Ramos (cell line): ENCODE results near the gene BTBD19.

Experiments
- in situ Hi-C: fragments of 300-500 bp; cut with MboI; formaldehyde crosslinking; loops from one replicate; pipeline ENCODE4 v1.14.3; 2022; ENCODE audit warnings: low sequenced_read_pairs; ENCODE audit not compliant: unreplicated experiment

Gene BTBD19

DNA sequence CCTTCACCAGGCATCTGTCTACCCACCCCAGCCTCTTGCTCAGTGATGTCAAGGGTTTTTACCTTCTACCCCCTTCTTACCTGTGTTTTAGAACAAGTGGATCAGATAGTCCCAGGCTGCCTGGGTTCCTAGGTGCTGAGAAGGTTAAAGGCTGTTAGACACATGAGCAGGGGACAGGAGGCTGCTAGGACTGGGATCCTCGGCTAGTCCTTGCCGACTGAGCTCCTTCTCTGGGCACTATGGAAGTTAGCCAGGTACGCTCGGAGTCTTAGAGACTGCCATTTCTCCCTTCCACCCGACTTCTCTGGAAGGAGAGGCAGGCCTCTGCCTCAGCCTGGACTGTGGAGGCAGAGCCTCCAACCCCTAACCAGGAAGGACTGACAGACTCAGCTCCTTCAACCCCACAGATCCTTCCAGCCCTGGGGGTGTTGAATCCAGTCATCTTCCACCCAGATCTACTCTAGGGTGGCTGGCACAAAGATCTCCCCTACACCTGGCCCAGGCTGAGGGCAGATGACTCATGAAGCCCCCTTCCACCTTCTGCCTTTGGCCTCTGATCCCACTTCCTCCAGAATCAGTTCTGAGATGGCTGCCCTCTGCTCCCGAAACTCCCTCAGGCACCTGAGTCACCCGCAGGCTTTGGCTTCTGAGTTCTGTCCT lies 1.5 kb upstream of the BTBD19 start, which contains the start of gene DYNLT4:
Gene DYNLT4, minus strand, starts transcription at position 648 of the 660 bp plus-strand sequence. CDS start 683 bp downstream, outside the sequence.
- in situ Hi-C loops: loop anchor here (25.0 kb wide), 1 partner anchor 705 kb away; the partner anchor contains the start of genes CCDC163, MMACHC and PRDX1

DNA sequence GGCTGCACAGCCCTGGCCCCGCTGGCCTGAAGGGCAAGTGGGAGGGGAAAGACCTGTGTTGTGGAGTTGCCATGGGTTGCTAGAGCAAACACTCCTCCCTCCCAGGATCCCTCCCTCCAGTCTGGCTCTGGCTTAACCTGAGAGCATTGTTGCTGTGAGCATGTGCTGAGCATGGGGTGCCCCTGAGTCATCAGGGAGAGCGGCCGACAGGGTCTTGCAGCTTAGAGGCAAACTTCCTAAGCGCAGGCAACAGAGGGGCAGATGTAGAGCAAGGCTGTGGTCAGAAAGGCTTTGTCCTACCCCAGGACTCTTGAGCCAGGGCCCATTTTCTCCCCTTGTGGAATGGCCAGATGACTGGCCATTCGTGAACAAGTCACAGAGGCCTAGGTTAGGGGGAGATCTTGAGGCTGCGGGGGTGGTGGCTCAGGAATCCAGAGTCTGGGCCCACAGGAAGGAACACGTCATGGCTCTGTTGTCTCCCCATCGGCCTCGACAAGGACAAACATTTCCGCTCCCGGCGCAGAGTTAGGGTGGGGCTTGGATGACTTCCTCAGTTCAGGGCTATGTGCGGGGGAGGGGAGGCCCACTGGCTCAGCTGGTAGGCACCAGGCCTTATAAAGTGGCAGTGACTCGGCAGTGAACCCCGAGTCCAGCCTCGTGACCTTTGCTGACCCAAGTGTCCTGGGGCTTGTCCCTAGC lies 810 bp upstream of the BTBD19 start:
- in situ Hi-C loops: loop anchor here (25.0 kb wide), 1 partner anchor 705 kb away; the partner anchor contains the start of genes CCDC163, MMACHC and PRDX1

DNA sequence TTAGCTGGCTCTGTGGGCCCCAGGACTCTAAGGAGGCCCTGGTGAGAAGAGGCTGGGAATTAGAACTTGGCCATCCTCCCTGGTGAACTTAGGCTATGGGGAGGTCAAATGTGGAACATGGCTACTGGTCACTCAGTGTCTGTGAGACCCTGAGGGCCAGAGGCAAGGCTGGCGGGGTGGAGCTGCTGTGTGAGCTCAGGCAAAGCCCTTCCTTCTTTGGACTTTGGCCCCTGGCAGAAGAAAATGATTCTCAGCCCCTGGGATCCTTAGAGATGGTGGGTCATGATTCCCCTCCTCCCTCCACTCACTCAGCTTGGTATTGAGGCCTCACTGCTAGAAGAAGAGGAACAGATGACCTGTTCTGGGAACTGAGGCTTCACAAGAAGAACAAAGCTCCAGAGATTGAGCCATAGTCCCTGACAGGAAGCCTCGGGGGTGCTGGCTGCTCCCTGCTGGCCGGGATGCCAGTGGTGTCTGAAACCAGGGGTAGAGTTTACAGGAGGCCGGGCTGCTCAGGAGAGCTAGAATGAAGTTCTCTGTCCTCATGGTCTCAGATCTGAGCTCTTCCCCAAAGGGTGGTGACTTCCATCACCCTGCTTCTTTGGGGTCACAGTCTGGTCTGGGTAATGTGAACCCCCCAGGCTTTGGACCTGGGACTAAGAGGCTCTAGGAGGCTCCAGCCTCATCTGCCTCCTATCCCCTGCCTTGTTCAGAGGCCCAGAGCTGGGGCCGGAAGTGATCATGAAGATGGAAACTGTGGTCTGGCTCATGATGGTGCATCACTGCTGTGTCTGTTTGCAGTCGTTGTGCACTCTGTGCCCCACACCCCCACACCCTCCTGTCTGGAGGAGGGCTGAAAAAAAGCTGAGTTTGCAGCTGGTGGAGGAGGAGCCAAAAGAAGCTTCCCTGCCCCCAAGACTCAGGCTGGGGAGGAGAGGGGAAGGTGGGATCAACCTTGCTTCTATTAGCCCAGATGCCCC lies 905 bp downstream of the BTBD19 start:
- in situ Hi-C loops: loop anchor here (25.0 kb wide), 1 partner anchor 703 kb away; the partner anchor contains the start of genes CCDC163, MMACHC and PRDX1

DNA sequence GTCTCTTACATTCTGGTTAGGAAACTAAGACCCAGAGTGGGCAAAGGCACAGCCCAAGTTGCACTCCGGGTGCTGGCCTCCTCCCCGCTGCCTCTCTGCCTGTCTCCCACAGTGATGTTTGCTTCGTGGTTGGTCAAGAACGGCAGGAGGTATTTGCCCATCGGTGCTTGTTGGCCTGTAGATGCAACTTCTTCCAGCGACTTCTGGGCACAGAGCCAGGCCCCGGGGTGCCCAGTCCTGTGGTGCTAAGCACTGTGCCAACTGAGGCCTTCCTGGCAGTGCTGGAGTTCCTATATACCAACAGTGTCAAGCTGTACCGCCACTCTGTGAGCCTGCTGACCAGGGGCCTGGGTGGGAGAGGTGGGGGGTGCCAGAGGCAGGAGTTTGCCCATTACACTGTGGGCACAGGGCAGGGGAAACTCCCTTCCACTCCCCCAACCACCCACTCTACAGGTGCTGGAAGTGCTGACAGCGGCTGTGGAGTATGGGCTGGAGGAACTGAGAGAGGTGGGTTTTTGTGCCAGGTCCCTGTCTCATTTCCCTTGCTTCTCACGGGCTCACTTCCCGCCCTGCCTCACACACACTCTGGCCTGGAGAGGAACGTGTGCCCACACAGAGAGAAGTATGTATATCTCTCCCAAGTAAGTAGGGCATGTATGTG lies 1.9 kb downstream of the BTBD19 start:
- in situ Hi-C loops: loop anchor here (25.0 kb wide), 1 partner anchor 702 kb away; the partner anchor contains the start of genes CCDC163, MMACHC and PRDX1

DNA sequence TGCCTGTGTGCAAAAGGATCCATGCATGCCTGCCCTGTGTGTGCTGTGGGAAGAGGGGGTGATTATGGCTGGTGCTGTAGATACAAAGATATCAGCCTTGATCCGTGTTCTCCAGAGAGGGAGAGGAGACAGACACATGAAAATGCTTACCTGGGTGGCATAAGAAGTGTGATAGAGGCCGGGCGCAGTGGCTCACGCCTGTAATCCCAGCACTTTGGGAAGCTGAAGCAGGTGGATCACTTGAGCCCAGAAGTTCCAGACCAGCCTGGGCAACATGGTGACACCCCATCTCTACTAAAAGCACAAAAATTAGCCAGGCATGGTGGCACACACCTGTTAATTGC lies 2.4 kb downstream of the BTBD19 start:
- in situ Hi-C loops: loop anchor here (25.0 kb wide), 1 partner anchor 702 kb away; the partner anchor contains the start of genes CCDC163, MMACHC and PRDX1

DNA sequence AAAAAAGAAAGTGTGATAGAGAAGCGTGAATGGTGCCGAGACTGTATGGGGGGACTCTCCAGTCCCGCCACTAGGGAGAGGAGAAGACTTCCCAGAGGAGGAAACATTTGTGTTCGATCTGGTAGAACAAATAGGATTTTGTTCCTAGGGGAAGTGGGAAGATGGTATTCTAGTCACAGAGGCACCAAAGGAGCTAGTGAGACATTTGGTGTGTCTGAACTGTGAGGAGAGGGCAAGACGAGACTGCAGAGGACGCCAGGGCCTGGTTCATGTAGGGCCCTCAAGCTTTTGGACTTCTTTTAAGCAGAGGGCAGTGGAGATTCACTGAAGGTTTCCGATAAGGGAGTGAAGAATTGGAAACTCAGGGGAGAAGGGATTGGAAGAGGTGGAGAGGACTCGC lies 2.9 kb downstream of the BTBD19 start:
- in situ Hi-C loops: loop anchor here (25.0 kb wide), 1 partner anchor 701 kb away; the partner anchor contains the start of genes CCDC163, MMACHC and PRDX1

DNA sequence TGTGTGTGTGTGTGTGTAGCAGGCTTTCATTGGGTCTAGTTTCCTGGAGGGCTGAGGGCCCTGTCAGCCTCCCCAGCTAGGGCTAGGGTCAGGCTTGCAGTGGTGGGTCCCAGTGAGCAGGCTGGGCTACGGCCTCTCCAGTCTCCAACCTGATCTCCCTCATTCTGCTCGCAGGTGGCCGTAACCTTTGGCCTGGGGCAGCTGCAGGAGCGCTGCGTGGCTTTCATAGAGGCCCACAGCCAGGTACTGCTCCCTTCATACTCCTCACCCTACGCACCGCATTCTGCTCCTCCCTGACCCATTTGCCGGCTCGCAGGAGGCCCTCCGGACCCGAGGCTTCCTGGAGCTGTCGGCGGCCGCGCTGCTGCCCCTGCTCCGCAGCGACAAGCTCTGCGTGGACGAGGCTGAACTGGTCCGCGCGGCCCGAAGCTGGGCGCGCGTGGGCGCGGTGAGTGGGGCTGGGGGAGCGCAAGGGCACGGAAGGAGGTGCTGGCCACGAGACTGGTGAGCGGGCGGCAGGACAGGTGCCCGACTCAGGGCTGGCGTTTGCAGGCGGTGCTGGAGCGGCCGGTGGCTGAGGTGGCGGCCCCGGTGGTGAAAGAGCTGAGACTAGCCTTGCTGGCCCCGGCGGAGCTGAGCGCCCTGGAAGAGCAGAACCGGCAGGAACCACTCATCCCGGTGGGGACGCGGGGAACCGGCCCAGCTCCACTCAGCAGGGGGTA lies 4.7 kb downstream of the BTBD19 start:
- in situ Hi-C loops: loop anchor here (25.0 kb wide), 1 partner anchor 699 kb away; the partner anchor contains the start of genes CCDC163, MMACHC and PRDX1

DNA sequence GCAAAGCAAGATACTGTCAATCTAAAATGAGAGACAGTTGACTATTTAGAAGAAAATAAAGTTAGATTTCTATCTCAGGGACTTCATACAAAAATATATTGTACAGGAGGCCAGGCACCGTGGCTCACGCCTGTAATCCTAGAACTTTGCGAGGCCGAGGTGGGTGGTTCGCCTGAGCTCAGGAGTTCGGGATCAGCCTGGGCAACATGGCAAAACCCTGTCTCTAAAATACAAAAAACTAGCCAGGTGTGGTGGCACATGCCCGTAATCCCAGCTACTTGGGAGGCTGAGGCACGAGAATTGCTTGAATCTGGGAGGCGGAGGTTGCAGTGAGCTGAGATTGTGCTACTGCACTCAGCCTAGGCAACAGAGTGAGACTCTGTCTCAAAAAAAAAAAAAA lies 7.6 kb downstream of the BTBD19 start:
- in situ Hi-C loops: loop anchor here (5.0 to 25.0 kb wide), 2 partner anchors 84 to 696 kb away; partner anchors contain the start of genes CCDC163, MMACHC, PRDX1 and RNU5D-1

DNA sequence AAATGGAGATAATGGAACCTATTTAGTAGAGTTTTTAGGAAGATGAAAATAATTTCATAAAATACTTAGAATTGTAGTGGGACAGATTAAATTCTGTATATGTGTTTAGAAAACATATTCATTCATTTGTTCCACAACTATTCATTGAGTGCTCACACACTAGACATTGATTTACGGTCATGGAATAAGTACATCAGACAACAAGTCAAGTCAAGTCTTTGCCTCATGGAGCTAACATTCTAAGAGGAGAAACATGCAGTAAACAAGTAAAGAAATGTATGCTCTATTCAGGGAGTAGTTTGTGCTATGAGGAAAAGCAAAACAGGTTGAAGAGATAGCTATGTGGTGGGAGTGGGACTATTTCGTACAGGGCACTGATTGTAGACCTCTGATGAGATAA lies 9.0 kb downstream of the BTBD19 start:
- in situ Hi-C loops: loop anchor here (5.0 to 25.0 kb wide), 2 partner anchors 85 to 695 kb away; partner anchors contain the start of genes CCDC163, MMACHC, PRDX1 and RNU5D-1

DNA sequence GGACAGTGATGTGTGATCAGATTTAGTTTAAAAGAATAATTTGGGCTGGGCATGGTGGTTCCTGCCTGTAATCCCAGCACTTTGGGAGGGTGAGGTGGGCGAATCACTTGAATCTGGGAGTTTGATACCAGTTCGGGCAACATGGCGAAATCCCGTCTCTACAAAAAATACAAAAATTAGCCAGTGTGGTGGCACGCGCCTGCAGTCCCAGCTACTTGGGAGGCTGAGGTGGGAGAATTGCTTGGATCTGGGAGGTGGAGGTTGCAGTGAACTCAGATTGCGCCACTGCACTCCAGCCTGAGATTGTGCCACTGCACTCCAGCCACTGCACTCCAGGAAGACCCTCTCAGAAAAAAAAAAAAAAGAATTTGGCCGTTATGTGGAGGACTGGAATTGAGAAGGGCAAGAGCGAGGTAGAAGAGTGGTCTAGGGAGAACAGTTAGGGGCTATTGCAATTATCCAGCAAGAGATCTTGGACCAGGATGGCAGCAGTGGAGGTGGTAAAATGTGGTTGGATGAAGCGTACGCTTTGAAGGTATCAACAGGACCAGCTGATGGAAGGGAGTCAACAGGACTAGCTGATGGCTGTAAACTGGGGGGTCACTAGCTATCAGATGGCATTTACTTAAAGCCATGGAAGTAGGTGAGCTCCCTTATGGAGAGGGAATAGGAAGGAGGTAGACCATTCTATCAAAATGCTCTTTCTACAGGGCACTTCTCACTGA lies 9.6 kb downstream of the BTBD19 start:
- in situ Hi-C loops: loop anchor here (5.0 to 25.0 kb wide), 2 partner anchors 86 to 694 kb away; partner anchors contain the start of genes CCDC163, MMACHC, PRDX1 and RNU5D-1

DNA sequence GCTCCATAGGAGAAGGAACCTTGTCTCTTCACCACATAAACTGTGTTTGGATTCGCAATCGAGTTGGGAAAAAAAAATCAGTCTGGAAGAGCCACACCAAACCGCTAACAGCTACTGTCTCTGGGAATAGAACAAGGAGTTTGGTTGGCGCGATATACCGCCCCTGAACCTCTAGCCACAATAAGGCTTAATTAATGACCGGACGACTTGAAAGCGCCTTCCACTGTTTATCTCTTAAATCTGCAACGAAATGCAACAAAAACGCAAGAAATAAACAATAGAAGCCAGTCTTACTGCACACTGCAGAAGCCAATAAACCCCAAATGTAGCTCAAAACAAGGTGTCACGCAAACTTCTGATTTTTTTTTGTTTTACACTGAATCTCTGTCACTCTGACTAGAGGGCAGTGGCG lies 10.9 kb downstream of the BTBD19 start:
- in situ Hi-C loops: loop anchor here (5.0 to 25.0 kb wide), 2 partner anchors 87 to 693 kb away; partner anchors contain the start of genes CCDC163, MMACHC, PRDX1 and RNU5D-1

DNA sequence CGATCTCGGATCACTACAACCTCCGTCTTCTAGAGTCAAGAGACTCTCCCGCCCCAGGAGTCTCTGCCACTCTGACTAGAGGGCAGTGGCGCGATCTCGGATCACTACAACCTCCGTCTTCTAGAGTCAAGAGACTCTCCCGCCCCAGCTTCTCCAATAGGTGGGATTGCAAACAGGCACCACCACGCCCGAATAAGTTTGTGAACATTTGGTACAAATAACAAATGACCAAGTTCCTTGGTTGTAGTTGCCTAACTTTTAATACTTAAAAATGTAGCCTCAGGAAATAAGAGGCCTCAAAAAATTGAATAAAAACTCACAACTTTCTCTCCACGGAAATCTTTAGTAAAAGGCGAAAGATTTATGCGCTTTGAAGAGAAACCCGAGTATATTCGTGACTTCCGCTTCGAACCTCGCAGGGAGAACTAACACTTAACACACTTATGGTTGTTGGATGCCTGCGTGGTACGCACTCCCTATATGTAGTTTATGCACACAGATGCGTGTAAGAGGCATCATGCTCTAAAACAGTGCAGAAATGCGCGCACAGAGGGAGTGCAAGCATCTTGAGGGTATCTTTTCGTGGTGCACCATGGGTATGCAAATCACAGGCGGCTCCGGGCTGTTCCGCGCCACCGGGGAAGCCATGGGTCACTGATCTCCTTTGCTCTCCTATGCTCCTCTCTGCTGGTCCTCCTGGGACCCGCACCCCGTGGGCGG lies 11.4 kb downstream of the BTBD19 start:
- in situ Hi-C loops: loop anchor here (5.0 to 25.0 kb wide), 2 partner anchors 87 to 693 kb away; partner anchors contain the start of genes CCDC163, MMACHC, PRDX1 and RNU5D-1

DNA sequence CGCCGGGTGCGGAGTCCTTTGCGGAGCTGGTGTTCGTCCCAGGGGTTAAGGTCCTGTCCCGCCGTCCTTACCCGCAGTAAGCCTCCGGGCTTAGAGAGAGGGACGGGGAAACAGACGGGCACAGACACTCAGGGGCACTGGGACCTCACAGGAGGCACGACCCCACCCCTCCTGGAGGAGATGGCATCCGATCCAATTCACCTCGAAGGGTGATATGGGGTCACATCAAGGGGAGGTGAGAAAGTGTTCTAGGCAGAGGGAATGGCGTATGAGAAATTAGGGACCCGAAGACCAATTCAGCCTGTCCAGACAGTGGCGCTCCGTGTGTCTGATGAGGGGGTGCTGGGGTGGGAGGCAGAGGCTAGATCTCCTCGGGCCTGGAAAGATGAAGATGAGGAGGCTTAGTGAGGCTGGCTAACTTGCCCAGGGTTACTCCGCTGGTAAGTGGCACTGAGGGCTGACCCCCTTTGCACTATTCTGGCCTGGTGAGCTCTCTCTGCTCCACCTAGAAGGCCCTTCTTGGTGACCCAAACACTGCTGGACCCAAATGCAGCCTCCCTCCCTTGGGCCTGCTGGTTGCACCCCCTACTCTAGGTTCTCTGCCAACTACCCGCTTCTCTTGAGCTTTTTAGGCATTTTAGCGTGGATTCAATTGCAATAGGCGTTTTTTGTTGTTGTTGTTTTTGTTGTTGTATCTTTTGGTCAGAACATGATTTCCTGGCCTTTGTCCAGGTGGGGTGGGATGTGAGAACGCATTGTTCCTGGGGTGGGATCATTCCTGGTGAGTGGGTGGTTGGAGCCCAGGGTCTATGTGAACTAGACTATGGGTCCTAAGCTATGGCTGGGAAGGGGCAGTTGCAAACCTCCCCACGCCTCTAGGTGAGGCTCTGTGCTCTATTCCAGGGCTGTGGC lies 12.3 kb downstream of the BTBD19 start:
- in situ Hi-C loops: loop anchor here (25.0 kb wide), 1 partner anchor 692 kb away; the partner anchor contains the start of genes CCDC163, MMACHC and PRDX1

DNA sequence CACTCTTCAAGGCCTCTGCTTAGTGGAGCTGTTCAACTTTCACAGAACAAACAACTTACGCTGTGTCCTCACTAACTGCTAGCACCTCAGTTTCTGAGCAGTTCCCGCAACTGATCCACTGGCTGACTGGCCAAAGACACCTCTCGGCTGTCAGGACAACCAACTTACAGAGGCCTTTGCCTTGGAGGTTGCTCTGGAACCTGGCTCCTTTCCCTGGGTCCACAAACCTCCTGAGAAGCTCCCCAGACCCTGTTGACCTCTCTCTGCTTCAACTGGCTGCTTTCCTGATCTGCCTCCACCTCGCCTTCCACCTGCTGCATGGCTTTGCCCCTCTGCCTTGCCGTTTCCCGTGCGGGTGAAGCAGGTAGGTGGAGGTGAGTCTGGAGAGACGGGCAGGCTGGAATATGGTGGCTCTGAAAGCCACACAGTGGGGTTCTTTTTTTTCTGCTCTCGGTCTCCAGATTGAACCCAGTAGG lies 13.0 kb downstream of the BTBD19 start:
- in situ Hi-C loops: loop anchor here (25.0 kb wide), 1 partner anchor 691 kb away; the partner anchor contains the start of genes CCDC163, MMACHC and PRDX1

DNA sequence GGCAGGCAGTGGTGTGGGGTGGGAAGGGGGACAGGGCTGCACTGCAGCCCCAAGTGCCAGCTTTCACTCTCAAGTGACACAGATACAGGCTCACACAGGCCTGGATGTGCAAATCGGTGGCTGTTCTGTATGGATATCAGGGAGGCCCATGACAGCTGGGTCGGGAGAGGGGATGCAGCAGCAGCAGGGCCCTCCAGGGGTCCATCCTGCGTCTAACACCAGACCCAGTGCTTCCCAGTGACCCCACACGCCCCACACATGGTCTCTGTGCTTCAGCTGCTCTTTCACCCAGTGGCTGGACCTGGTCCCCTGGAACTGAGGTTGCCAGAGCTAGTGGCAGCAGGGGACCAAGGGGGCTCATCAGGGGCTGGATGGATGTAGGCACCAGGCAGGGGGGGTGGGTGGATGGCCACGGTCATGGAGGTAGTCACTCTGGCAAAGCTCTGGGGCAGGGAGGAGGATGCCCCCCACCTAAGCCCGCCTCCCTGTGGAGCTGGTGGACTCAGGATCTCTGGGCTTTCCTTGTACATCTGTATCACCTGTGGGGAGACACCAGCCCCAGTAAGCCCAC lies 13.9 kb downstream of the BTBD19 start:
- in situ Hi-C loops: loop anchor here (25.0 kb wide), 1 partner anchor 690 kb away; the partner anchor contains the start of genes CCDC163, MMACHC and PRDX1
